ENCODE data around the gene ITGA11.

ITGA11 gene

GRCh38 chr15:68372291-68372811, 59.6 kb downstream of the ITGA11 start:
- peak; percentile 22 for DNase-seq

- DNase-seq = no peak
Measured at GRCh38 chr15:68371851-68372250, 60.1 kb downstream of the ITGA11 start.

GRCh38 chr15:68371160-68371559, 60.8 kb downstream of the ITGA11 start:
- no peak for DNase-seq

- no peak for DNase-seq
Measured at GRCh38 chr15:68370768-68371151, 61.2 kb downstream of the ITGA11 start.

- DNase-seq = no peak
Measured at GRCh38 chr15:68369931-68370767, 61.8 kb downstream of the ITGA11 start.

- DNase-seq = no peak
Measured at GRCh38 chr15:68368731-68369435, 63.1 kb downstream of the ITGA11 start.

GRCh38 chr15:68367992-68368391, 64.0 kb downstream of the ITGA11 start:
- no peak for DNase-seq

GRCh38 chr15:68367226-68367625, 64.7 kb downstream of the ITGA11 start:
- DNase-seq = no peak

- DNase-seq = no peak
Measured at GRCh38 chr15:68366314-68366713, 65.6 kb downstream of the ITGA11 start.

- no peak for DNase-seq
Measured at GRCh38 chr15:68365770-68366169, 66.2 kb downstream of the ITGA11 start.

- DNase-seq = no peak
Measured at GRCh38 chr15:68365140-68365745, 66.7 kb downstream of the ITGA11 start.

GRCh38 chr15:68364660-68365035, 67.3 kb downstream of the ITGA11 start:
- DNase-seq = no peak

- DNase-seq = no peak
Measured at GRCh38 chr15:68364028-68364659, 67.8 kb downstream of the ITGA11 start.

- DNase-seq = no peak
Measured at GRCh38 chr15:68363353-68363752, 68.6 kb downstream of the ITGA11 start.

- DNase-seq = no peak
Measured at GRCh38 chr15:68362537-68363126, 69.3 kb downstream of the ITGA11 start.

GRCh38 chr15:68360721-68361120, 71.2 kb downstream of the ITGA11 start:
- no peak for DNase-seq

GRCh38 chr15:68356778-68357177, 75.2 kb downstream of the ITGA11 start:
- DNase-seq = no peak

- no peak for DNase-seq
Measured at GRCh38 chr15:68354923-68355322, 77.0 kb downstream of the ITGA11 start.

- DNase-seq = no peak
Measured at GRCh38 chr15:68354268-68354667, 77.7 kb downstream of the ITGA11 start.

- no peak for DNase-seq
Measured at GRCh38 chr15:68353421-68354135, 78.4 kb downstream of the ITGA11 start.

GRCh38 chr15:68352401-68353062, 79.4 kb downstream of the ITGA11 start:
- peak; percentile 37 for DNase-seq

GRCh38 chr15:68349151-68349550, 82.8 kb downstream of the ITGA11 start:
- DNase-seq = no peak
